AG09309 (cell line): ENCODE measurements around the gene NFIB.

Experiments
- DNase-seq: peaks from one replicate; pipeline ENCODE4 v3.0.0-alpha.2; 2010; ENCODE audit warnings: low read depth
- H3K4me3 ChIP-seq: 2 replicates; pipeline ENCODE4 v1.5.1; 2011; ENCODE audit warnings: mild to moderate bottlenecking, low read depth, low read length, moderate library complexity; ENCODE audit not compliant: control insufficient read depth
- CTCF ChIP-seq: IDR thresholded peaks from 2 replicates; pipeline ENCODE4 v1.5.1; 2011; ENCODE audit warnings: mild to moderate bottlenecking, low read depth, low read length, inconsistent platforms; ENCODE audit not compliant: insufficient read depth, control insufficient read depth; ENCODE audit errors: missing control alignments

The NFIB gene

GRCh38 chr9:14183001-14183400, 130.9 kb downstream of the NFIB start:
- no peak for DNase-seq
- no peak overlapping the region for H3K4me3 ChIP-seq
- no peak for TF ChIP-seq CTCF

- no peak overlapping the region for H3K4me3 ChIP-seq
- TF ChIP-seq CTCF = no peak
- DNase-seq = no peak
These were observed 132.9 kb downstream of the NFIB start for GRCh38 chr9:14180960-14181537.

DNA sequence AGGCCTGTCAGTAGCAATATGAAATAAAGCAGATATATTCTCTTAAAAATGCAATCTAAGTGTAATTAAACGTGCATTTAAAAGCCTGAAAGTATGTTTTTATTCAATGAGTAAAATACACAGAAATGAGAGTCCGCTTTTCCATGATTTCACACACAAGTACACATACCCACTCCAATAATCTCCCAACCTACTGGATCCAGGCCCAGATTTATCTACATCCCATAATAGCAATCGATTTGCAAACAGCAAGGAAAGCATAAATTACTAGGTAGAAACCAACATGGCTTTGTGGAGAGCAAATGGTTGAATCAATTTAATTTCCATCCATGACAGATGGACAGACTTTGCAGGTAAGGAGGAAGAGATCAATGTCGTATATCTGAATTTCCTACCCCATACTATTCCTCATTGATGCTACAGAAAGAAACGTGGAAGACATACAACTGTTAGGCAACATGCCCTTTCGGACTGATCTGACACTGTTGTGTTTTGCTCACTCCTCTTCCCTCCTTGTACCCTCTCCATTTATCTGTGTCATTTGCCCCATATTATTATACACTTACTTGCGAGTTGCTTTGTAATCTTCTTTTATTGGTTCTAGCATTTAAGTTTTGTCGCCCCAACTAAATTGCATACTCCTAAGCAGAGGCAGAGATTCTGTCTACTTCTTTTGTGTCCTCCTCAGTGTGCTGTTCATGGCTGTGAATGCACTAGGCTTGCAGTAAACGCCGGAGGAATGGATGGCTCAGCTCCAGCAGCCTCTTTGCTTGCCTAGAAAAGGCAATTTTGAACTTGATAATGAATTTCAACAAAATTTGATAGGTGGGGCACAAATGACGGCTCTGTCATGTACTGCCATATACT, 133.6 kb downstream of the NFIB start:
- H3K4me3 ChIP-seq = no peak overlapping the region
- TF ChIP-seq CTCF = no peak
- no peak for DNase-seq

GRCh38 chr9:14179449-14179848, 134.5 kb downstream of the NFIB start:
- no peak overlapping the region for H3K4me3 ChIP-seq
- DNase-seq = no peak
- TF ChIP-seq CTCF = no peak

- no peak for DNase-seq
- no peak for TF ChIP-seq CTCF
- no peak overlapping the region for H3K4me3 ChIP-seq
These were observed 138.2 kb downstream of the NFIB start for GRCh38 chr9:14175778-14176177.

GRCh38 chr9:14173713-14174112, 140.2 kb downstream of the NFIB start:
- no peak overlapping the region for H3K4me3 ChIP-seq
- no peak for TF ChIP-seq CTCF
- no peak for DNase-seq
